WERI-Rb-1 (cell line): Measurements from ENCODE around the gene RASGRP1.

Experiments used
- DNase-seq: peaks from one replicate; pipeline ENCODE4 v3.0.0-alpha.2; 2020
- H3K27ac ChIP-seq: fragments of 250-450 bp; sonication (Bioruptor Pico); 2 replicates; pipeline ENCODE4 v1.5.1; 2020; ENCODE audit warnings: mild to moderate bottlenecking, moderate library complexity
- H3K27me3 ChIP-seq: fragments of 250-450 bp; sonication (Bioruptor Pico); 2 replicates; pipeline ENCODE4 v1.5.1; 2021; ENCODE audit warnings: mild to moderate bottlenecking, low read depth, moderate library complexity; ENCODE audit not compliant: insufficient read depth, severe bottlenecking
- H3K36me3 ChIP-seq: fragments of 250-450 bp; sonication (Bioruptor Pico); 2 replicates; pipeline ENCODE4 v1.5.1; 2020; ENCODE audit warnings: mild to moderate bottlenecking, moderate library complexity
- H3K4me3 ChIP-seq: 2 replicates; pipeline ENCODE4 v1.5.1; 2011; ENCODE audit warnings: low read depth, mild to moderate bottlenecking, control low read depth, low read length
- H3K9me3 ChIP-seq: fragments of 250-450 bp; sonication (Bioruptor Pico); 2 replicates; pipeline ENCODE4 v1.5.1; 2021; ENCODE audit warnings: mild to moderate bottlenecking, moderate library complexity; ENCODE audit not compliant: severe bottlenecking
- CTCF ChIP-seq: IDR thresholded peaks from 2 replicates; pipeline ENCODE4 v1.5.1; 2011; ENCODE audit warnings: low read depth, mild to moderate bottlenecking, control low read depth, inconsistent platforms, low read length

RASGRP1 gene

GRCh38 chr15:38559131-38559530 lies 5.5 kb downstream of the RASGRP1 start:
- Histone ChIP-seq H3K27me3 (peaks cover 60% of the 10 kb centered on the region), H3K36me3 (no peaks in the 10 kb centered on the region), H3K9me3 (no peaks in the 10 kb centered on the region), H3K4me3 (no peak overlapping the region), H3K27ac (no peak overlapping the region)
- DNase-seq, result no peak
- no peak for TF ChIP-seq CTCF

DNA sequence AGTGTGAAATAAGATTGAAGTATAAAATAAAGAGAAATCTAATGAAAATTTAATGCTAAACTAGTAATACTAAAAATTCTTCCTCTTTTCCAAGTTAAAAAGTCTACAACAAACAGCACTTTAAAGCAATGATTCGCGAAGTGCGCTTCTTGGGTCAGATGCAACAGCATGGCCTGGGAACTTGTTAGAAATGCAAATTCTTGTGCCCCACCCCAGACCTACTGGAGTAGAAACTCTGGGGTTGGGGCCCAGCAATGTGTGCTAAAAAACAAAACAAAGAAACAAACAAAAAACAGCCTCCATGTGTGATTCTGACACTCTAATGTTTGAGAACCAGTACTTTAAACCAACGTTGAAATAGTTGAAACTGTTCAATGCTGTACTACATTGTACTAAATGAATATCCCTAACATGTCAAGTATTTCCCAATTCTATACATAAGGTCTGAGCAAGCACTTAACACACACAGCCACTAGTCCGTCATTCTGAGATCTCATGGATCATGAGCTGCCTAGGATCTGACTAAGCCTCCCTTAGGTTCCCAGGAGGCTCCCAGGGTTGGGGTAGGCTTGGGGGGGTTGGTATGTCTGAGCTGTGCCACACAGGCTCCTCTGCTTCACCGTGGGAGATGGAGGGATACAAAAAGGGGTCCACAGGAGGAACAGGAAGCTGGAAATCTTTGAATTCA lies 6.1 kb downstream of the RASGRP1 start:
- Histone ChIP-seq H3K27ac (no peak overlapping the region), H3K36me3 (no peaks in the 10 kb centered on the region), H3K4me3 (no peak overlapping the region), H3K9me3 (no peaks in the 10 kb centered on the region), H3K27me3 (peaks cover 54% of the 10 kb centered on the region)
- TF ChIP-seq CTCF, result no peak
- DNase-seq, result no peak

- Histone ChIP-seq H3K27ac (no peak overlapping the region), H3K4me3 (no peak overlapping the region; the same call in 1 of the 2 replicates), H3K27me3 (peaks cover 48% of the 10 kb centered on the region), H3K9me3 (no peaks in the 10 kb centered on the region), H3K36me3 (no peaks in the 10 kb centered on the region)
- no peak for DNase-seq
- no peak for TF ChIP-seq CTCF
Measured at GRCh38 chr15:38557921-38558320, 6.7 kb downstream of the RASGRP1 start.

DNA sequence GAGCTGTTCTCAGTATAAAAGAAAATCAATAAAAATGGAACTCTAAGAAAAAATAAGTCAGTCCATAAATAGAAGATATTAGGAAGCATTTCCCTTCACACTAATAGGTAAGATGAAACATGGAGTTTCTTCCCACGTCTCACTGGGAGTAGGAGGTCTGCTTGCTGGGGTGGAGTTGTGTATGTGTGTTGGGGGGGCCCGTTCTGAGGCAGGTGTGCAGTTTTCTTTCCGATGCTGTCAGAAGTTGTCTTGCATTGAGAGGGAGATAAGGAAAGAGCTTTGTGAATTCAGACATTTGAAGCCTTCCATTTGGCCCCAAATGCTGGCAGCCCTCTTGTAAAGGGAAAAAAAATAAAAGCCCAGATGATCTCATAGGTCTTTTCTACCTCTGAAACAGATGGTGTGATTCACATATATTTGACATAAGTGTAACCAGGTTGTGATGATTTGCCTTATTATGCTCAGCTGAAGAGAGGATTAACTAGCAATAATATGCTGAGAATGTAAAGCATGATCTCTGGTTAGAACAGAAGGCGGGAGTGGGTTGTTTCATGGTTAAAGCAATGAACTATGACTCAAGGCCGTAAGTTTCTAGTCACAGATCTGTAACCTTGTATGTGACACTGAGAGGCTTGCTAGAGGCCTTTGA lies 8.8 kb downstream of the RASGRP1 start:
- Histone ChIP-seq H3K36me3 (no peaks in the 10 kb centered on the region), H3K4me3 (no peak overlapping the region), H3K9me3 (no peaks in the 10 kb centered on the region), H3K27ac (no peak overlapping the region), H3K27me3 (peaks cover 33% of the 10 kb centered on the region)
- TF ChIP-seq CTCF, result no peak
- no peak for DNase-seq

DNA sequence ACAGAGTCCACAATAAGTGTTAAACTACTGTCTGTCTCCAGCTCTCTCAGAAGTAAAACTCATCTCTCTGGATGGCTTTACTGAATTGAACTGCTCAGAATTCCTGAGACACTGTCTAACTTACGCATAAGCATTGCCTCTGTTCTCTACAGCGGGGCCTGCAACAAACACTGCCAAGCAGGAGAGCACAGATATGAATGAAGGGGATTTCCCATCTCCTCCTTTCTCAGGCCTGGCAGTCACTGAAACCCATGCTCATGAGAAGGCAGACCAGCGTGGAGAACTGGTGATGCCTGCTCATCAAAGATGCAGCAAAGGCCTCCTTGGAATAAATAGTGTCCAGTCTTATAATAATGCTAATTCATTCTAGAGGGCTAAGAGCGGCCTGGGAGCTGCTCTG lies 10.3 kb downstream of the RASGRP1 start:
- no peak for TF ChIP-seq CTCF
- Histone ChIP-seq H3K36me3 (no peaks in the 10 kb centered on the region), H3K27me3 (peaks cover 30% of the 10 kb centered on the region), H3K9me3 (no peaks in the 10 kb centered on the region), H3K4me3 (no peak overlapping the region), H3K27ac (no peak overlapping the region)
- DNase-seq, result no peak
